ENCODE data around the gene CHST3. TPM values are rescaled to one million over a fixed set of nuclear protein-coding genes. Genes with fewer than 3 reads are reported as not detected.
"Not testable (repeated sequence)": the region's sequence is repeated elsewhere in the genome, so short reads cannot be mapped to it uniquely, and the experiment has no call there.

The CHST3 gene
- 10.3 TPM for total RNA-seq

GRCh38 chr10:71964098-71964742 lies at the start of gene CHST3:
Gene CHST3 (plus strand): TSS chr10:71964395. CDS start chr10:72005843, 41,448 bp downstream.
- peak; percentile 48 for DNase-seq (ENCODE audit: low spot score)

- no peak for DNase-seq (ENCODE audit: low spot score)
These were observed 47.4 kb upstream of the CHST3 start for GRCh38 chr10:71916827-71917226.

GRCh38 chr10:71918992-71919391 lies 45.2 kb upstream of the CHST3 start:
- no peak for DNase-seq (ENCODE audit: low spot score)

- DNase-seq (ENCODE audit: low spot score), result not testable (repeated sequence)
These were observed 44.1 kb upstream of the CHST3 start for GRCh38 chr10:71919956-71920539.

- DNase-seq (ENCODE audit: low spot score), result no peak
These were observed 43.5 kb upstream of the CHST3 start for GRCh38 chr10:71920540-71921323.

- DNase-seq (ENCODE audit: low spot score), result peak; percentile 23
These were observed 42.7 kb upstream of the CHST3 start for GRCh38 chr10:71921324-71922027.

- no peak for DNase-seq (ENCODE audit: low spot score)
These were observed 41.0 kb upstream of the CHST3 start for GRCh38 chr10:71923138-71923692.

GRCh38 chr10:71924771-71925170 lies 39.4 kb upstream of the CHST3 start:
- no peak for DNase-seq (ENCODE audit: low spot score)

GRCh38 chr10:71927159-71927558 lies 37.0 kb upstream of the CHST3 start:
- no peak for DNase-seq (ENCODE audit: low spot score)

GRCh38 chr10:71927776-71928592 lies 36.2 kb upstream of the CHST3 start:
- no peak for DNase-seq (ENCODE audit: low spot score)

GRCh38 chr10:71931295-71931694 lies 32.9 kb upstream of the CHST3 start:
- no peak for DNase-seq (ENCODE audit: low spot score)

- DNase-seq (ENCODE audit: low spot score), result no peak
These were observed 30.5 kb upstream of the CHST3 start for GRCh38 chr10:71933651-71934050.

- DNase-seq (ENCODE audit: low spot score), result no peak
These were observed 26.0 kb upstream of the CHST3 start for GRCh38 chr10:71938211-71938610.

GRCh38 chr10:71939304-71939703 lies 24.9 kb upstream of the CHST3 start:
- DNase-seq (ENCODE audit: low spot score), result no peak

- no peak for DNase-seq (ENCODE audit: low spot score)
These were observed 24.2 kb upstream of the CHST3 start for GRCh38 chr10:71939861-71940474.

GRCh38 chr10:71940752-71941151 lies 23.4 kb upstream of the CHST3 start:
- DNase-seq (ENCODE audit: low spot score), result no peak

GRCh38 chr10:71941318-71941717 lies 22.9 kb upstream of the CHST3 start:
- no peak for DNase-seq (ENCODE audit: low spot score)

- DNase-seq (ENCODE audit: low spot score), result no peak
These were observed 18.2 kb upstream of the CHST3 start for GRCh38 chr10:71945819-71946474.

GRCh38 chr10:71946700-71947099 lies 17.5 kb upstream of the CHST3 start:
- no peak for DNase-seq (ENCODE audit: low spot score)

GRCh38 chr10:71948496-71949067 lies 15.6 kb upstream of the CHST3 start:
- DNase-seq (ENCODE audit: low spot score), result no peak

All from mucosa of gallbladder (tissue), 1 donor.